GM15510 (cell line): Measurements from ENCODE around the gene TMEM100.

Experiments used
- POLR2A ChIP-seq: IDR thresholded peaks from 3 replicates; pipeline ENCODE4 v1.6.1; 2011; ENCODE audit warnings: borderline replicate concordance; ENCODE audit not compliant: insufficient read length; ENCODE audit errors: extremely low read depth

Gene TMEM100

GRCh38 chr17:55722742-55723487 lies at the start of gene TMEM100:
Gene TMEM100, minus strand, starts transcription at chr17:55722864. Its CDS starts 1,794 bp downstream, at chr17:55721070.
- no peak for TF ChIP-seq POLR2A

GRCh38 chr17:55772086-55772485 lies 49.4 kb upstream of the TMEM100 start:
- no peak for TF ChIP-seq POLR2A

- no peak for TF ChIP-seq POLR2A
These were observed 47.7 kb upstream of the TMEM100 start for GRCh38 chr17:55770196-55770870.

- TF ChIP-seq POLR2A, result no peak
These were observed 46.9 kb upstream of the TMEM100 start for GRCh38 chr17:55769625-55770000.

- TF ChIP-seq POLR2A, result no peak
These were observed 46.4 kb upstream of the TMEM100 start for GRCh38 chr17:55768936-55769624.

GRCh38 chr17:55765472-55765871 lies 42.8 kb upstream of the TMEM100 start:
- TF ChIP-seq POLR2A, result no peak

- no peak for TF ChIP-seq POLR2A
These were observed 41.9 kb upstream of the TMEM100 start for GRCh38 chr17:55764610-55765009.

GRCh38 chr17:55763856-55764255 lies 41.2 kb upstream of the TMEM100 start:
- TF ChIP-seq POLR2A, result no peak

GRCh38 chr17:55762086-55762858 lies 39.6 kb upstream of the TMEM100 start:
- TF ChIP-seq POLR2A, result no peak

- TF ChIP-seq POLR2A, result no peak
These were observed 38.1 kb upstream of the TMEM100 start for GRCh38 chr17:55760643-55761355.

GRCh38 chr17:55758171-55758570 lies 35.5 kb upstream of the TMEM100 start:
- TF ChIP-seq POLR2A, result no peak

GRCh38 chr17:55757659-55758058 lies 35.0 kb upstream of the TMEM100 start:
- no peak for TF ChIP-seq POLR2A

- no peak for TF ChIP-seq POLR2A
These were observed 34.0 kb upstream of the TMEM100 start for GRCh38 chr17:55756689-55757088.

GRCh38 chr17:55751720-55752250 lies 29.1 kb upstream of the TMEM100 start:
- no peak for TF ChIP-seq POLR2A

GRCh38 chr17:55750750-55751657 lies 28.3 kb upstream of the TMEM100 start, which contains the start of gene PCTP:
Gene PCTP, plus strand, starts transcription at chr17:55751051. Its CDS starts 53 bp downstream, at chr17:55751104.
- peak; percentile 63 for TF ChIP-seq POLR2A
